ENCODE measurements around the gene PXN. TPM values are rescaled to one million over a fixed set of nuclear protein-coding genes. Genes with fewer than 3 reads are reported as not detected.
A peak's percentile ranks its signal among the peaks of the same experiment; 100 is the strongest.

The PXN gene
- total and polyA plus RNA-seq, 2 of the 13 experiments (the other 11 are each of a cell fraction or from before 2014, with no cell fraction given) = 13.6 to 14.2 TPM

DNA sequence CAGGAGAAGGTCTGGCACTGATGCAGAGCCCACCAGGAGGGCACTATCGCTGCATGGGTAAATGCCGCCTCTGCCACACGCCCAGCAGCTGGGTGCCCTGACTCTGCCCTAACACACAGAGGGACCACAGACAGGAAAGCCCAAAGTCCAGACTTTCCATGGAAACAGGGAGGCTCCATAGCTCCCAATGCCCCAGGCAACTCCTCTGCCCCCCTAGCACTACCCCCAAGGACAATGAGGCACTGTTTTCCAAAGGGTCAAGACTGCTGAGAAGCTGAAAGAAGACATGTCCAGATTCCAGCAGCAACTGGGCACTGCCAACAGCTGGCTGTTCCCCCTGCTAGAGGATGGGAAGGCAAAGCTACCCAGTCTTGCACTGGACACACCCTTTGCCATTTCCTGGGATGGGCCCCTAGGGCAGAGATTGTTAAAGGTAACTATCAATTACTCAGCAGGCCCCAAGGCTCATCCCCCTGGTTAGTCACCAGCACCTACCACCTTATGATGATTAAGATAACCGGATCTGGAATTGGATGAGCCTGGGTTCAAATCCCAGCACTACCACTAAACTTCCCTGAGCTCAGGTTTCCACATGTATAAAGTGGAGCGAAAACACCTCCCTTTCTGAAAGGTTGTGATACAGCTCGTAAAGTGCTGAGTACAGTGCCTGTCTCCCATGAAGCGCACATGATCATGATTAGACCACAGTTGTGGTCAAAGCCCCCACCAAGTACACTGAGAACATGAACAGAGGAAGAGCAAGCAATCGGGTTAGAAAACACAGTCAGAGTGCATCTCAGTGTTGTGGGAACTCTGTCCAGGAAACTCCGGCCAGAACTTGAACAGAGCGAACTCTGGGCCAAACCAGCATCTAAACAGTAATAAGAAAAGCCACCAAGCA is 3.3 kb downstream of the PXN start (continued):
- TF ChIP-seq KAT7 (CRISPR knock-in tag; IDR thresholded peaks at IDR 0.05; ENCODE audit: borderline replicate concordance) (no peak), BHLHE40 (IDR thresholded peaks at IDR 0.05; ENCODE audit: low read length) (no peak), AGO1 (IDR thresholded peaks at IDR 0.05; ENCODE audit: low read depth, low read length, poor library complexity, severe bottlenecking) (no peak), ZNF430 (CRISPR knock-in tag; IDR thresholded peaks at IDR 0.05) (0 out of 2 replicates have a peak, but pooled peaks have one; percentile 49), CENPX (CRISPR knock-in tag; IDR thresholded peaks at IDR 0.05) (no peak), HNF4G (IDR thresholded peaks at IDR 0.05; ENCODE audit: borderline replicate concordance, low read depth, low read length) (0 out of 2 replicates have a peak, but pooled peaks have one; percentile 11), HNF4G (CRISPR knock-in tag; IDR thresholded peaks at IDR 0.05; ENCODE audit: borderline replicate concordance, low read depth) (no peak), ZNF180 (CRISPR knock-in tag; IDR thresholded peaks at IDR 0.05; ENCODE audit: borderline replicate concordance, low read depth) (no peak)
- TF ChIP-seq, protein P1, sequence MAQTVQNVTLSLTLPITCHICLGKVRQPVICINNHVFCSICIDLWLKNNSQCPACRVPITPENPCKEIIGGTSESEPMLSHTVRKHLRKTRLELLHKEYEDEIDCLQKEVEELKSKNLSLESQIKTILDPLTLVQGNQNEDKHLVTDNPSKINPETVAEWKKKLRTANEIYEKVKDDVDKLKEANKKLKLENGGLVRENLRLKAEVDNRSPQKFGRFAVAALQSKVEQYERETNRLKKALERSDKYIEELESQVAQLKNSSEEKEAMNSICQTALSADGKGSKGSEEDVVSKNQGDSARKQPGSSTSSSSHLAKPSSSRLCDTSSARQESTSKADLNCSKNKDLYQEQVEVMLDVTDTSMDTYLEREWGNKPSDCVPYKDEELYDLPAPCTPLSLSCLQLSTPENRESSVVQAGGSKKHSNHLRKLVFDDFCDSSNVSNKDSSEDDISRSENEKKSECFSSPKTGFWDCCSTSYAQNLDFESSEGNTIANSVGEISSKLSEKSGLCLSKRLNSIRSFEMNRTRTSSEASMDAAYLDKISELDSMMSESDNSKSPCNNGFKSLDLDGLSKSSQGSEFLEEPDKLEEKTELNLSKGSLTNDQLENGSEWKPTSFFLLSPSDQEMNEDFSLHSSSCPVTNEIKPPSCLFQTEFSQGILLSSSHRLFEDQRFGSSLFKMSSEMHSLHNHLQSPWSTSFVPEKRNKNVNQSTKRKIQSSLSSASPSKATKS (CRISPR knock-in tag; IDR thresholded peaks at IDR 0.05) = no peak
- TF ChIP-seq, protein P2, sequence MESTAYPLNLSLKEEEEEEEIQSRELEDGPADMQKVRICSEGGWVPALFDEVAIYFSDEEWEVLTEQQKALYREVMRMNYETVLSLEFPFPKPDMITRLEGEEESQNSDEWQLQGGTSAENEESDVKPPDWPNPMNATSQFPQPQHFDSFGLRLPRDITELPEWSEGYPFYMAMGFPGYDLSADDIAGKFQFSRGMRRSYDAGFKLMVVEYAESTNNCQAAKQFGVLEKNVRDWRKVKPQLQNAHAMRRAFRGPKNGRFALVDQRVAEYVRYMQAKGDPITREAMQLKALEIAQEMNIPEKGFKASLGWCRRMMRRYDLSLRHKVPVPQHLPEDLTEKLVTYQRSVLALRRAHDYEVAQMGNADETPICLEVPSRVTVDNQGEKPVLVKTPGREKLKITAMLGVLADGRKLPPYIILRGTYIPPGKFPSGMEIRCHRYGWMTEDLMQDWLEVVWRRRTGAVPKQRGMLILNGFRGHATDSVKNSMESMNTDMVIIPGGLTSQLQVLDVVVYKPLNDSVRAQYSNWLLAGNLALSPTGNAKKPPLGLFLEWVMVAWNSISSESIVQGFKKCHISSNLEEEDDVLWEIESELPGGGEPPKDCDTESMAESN (CRISPR knock-in tag; conservative IDR thresholded peaks at IDR 0.05) = no peak
- TF ChIP-seq, protein P3, sequence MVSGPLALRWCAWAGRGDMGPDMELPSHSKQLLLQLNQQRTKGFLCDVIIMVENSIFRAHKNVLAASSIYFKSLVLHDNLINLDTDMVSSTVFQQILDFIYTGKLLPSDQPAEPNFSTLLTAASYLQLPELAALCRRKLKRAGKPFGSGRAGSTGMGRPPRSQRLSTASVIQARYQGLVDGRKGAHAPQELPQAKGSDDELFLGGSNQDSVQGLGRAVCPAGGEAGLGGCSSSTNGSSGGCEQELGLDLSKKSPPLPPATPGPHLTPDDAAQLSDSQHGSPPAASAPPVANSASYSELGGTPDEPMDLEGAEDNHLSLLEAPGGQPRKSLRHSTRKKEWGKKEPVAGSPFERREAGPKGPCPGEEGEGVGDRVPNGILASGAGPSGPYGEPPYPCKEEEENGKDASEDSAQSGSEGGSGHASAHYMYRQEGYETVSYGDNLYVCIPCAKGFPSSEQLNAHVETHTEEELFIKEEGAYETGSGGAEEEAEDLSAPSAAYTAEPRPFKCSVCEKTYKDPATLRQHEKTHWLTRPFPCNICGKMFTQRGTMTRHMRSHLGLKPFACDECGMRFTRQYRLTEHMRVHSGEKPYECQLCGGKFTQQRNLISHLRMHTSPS (CRISPR knock-in tag; IDR thresholded peaks at IDR 0.05; ENCODE audit: low read depth) = peak; percentile 89
- TF ChIP-seq, protein P4, sequence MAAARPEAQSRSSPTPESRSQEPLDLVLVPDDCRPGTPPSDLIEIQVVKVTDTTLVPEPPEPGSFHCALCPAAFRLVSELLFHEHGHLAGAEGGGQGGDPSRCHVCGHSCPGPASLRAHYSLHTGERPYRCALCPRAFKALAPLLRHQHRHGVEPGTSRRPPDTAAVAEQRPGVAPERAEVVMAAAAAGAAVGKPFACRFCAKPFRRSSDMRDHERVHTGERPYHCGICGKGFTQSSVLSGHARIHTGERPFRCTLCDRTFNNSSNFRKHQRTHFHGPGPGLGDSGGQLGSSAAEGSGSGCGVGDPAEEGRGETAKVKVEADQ (CRISPR knock-in tag; IDR thresholded peaks at IDR 0.05; ENCODE audit: borderline replicate concordance) = no peak
- TF ChIP-seq, protein P5, sequence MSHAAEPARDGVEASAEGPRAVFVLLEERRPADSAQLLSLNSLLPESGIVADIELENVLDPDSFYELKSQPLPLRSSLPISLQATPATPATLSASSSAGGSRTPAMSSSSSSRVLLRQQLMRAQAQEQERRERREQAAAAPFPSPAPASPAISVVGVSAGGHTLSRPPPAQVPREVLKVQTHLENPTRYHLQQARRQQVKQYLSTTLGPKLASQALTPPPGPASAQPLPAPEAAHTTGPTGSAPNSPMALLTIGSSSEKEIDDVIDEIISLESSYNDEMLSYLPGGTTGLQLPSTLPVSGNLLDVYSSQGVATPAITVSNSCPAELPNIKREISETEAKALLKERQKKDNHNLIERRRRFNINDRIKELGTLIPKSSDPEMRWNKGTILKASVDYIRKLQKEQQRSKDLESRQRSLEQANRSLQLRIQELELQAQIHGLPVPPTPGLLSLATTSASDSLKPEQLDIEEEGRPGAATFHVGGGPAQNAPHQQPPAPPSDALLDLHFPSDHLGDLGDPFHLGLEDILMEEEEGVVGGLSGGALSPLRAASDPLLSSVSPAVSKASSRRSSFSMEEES (CRISPR knock-in tag; IDR thresholded peaks at IDR 0.05) = no peak

Measured in HepG2 (cell line).